H1 (cell line): ENCODE measurements around the gene S100A11. TPM values are rescaled to one million over a fixed set of nuclear protein-coding genes. Genes with fewer than 3 reads are reported as not detected.

Experiments used
- CTCF ChIA-PET: fragments of 300-600 bp; sonication (Branson Sonifier 250); formaldehyde crosslinking; loops from one replicate; lab custom pipeline; 2021; ENCODE audit not compliant: partially characterized antibody; lab: Charles Lee
- POLR2A ChIA-PET: fragments of 300-600 bp; sonication (Branson Sonifier 250); formaldehyde crosslinking; loops from one replicate; lab custom pipeline; 2021; ENCODE audit warnings: inconsistent platforms; ENCODE audit not compliant: partially characterized antibody; lab: Charles Lee
- DNase-seq, 2 experiments: peaks; one replicate each; pipeline versions ENCODE4 v3.0.0 to v3.0.0-alpha.2; 2010 to 2022; ENCODE audit warnings: low spot score in 2 of 2, low read depth in 1 of 2, mixed read lengths in 1 of 2
- FAIRE-seq: peaks from 2 replicates; lab custom pipeline; 2011; peaks lifted over from hg19 to GRCh38; lab: Jason Lieb, UNC
- H2AFZ ChIP-seq: 2 replicates; pipeline ENCODE4 v1.8.1; 2012; ENCODE audit warnings: low read length, inconsistent platforms
- H2AK5ac ChIP-seq: 2 replicates; pipeline ENCODE4 v1.6.1; 2013; ENCODE audit warnings: low read depth, low read length
- H2BK120ac ChIP-seq: replicated peaks from 2 replicates; pipeline ENCODE3; 2013; ENCODE audit warnings: low read depth, low read length, inconsistent platforms
- H2BK12ac ChIP-seq: 2 replicates; pipeline ENCODE4 v1.6.1; 2013; ENCODE audit warnings: low read depth, low read length
- H2BK15ac ChIP-seq: 2 replicates; pipeline ENCODE4 v1.6.1; 2013; ENCODE audit warnings: low read length
- H2BK20ac ChIP-seq: 2 replicates; pipeline ENCODE4 v1.6.1; 2013; ENCODE audit warnings: low read length
- H2BK5ac ChIP-seq: 2 replicates; pipeline ENCODE4 v1.6.1; 2013; ENCODE audit warnings: low read depth, low read length
- H3K14ac ChIP-seq: 2 replicates; pipeline ENCODE4 v1.6.1; 2013; ENCODE audit warnings: inconsistent platforms; ENCODE audit not compliant: insufficient read length
- H3K18ac ChIP-seq: 2 replicates; pipeline ENCODE4 v1.6.1; 2013; ENCODE audit warnings: low read length; ENCODE audit errors: extremely low read depth
- H3K23ac ChIP-seq: 2 replicates; pipeline ENCODE4 v1.6.1; 2013; ENCODE audit warnings: inconsistent platforms; ENCODE audit not compliant: insufficient read length
- H3K23me2 ChIP-seq: 2 replicates; pipeline ENCODE4 v1.6.1; 2013; ENCODE audit warnings: low read depth, low read length
- H3K27ac ChIP-seq: 2 replicates; pipeline ENCODE4 v1.6.1; 2011; ENCODE audit warnings: low read depth, low read length, inconsistent platforms
- H3K27me3 ChIP-seq, 4 experiments: replicated peaks in 1 of 4; 1 replicate in 1 of 4; 2 replicates in 3 of 4; pipeline versions ENCODE4 v1.6.1 to v1.8.1; 2011 to 2013; ENCODE audit warnings: low read length in 3 of 4, mild to moderate bottlenecking in 3 of 4, inconsistent platforms in 2 of 4, mixed read lengths in 2 of 4, moderate library complexity in 1 of 4; ENCODE audit not compliant: control insufficient read depth in 3 of 4, insufficient read depth in 3 of 4; ENCODE audit errors: extremely low read depth in 1 of 4
- H3K36me3 ChIP-seq, 4 experiments: 2 replicates each; pipeline versions ENCODE4 v1.6.1 to v1.8.1; 2011 to 2013; ENCODE audit warnings: mild to moderate bottlenecking in 4 of 4, low read length in 3 of 4, moderate library complexity in 2 of 4, control low read depth in 1 of 4, inconsistent platforms in 1 of 4; ENCODE audit not compliant: insufficient read depth in 4 of 4, control insufficient read depth in 2 of 4
- H3K4ac ChIP-seq: replicated peaks from 2 replicates; pipeline ENCODE3; 2013; ENCODE audit warnings: low read length, low read depth, mixed read lengths, inconsistent platforms; ENCODE audit not compliant: insufficient read length
- H3K4me1 ChIP-seq, 4 experiments: replicated peaks in 1 of 4; 1 replicate in 1 of 4; 2 replicates in 3 of 4; pipeline versions ENCODE4 v1.6.1 to v1.8.1; 2011 to 2013; ENCODE audit warnings: low read length in 3 of 4, inconsistent platforms in 2 of 4, mixed read lengths in 1 of 4; ENCODE audit not compliant: insufficient read depth in 4 of 4, control insufficient read depth in 3 of 4
- H3K4me2 ChIP-seq, 2 experiments: 2 replicates each; pipeline versions ENCODE4 v1.6.1 to v1.8.1; 2011 to 2013; ENCODE audit warnings: low read depth in 2 of 2, low read length in 2 of 2, control low read depth in 1 of 2, inconsistent platforms in 1 of 2, mild to moderate bottlenecking in 1 of 2; ENCODE audit not compliant: insufficient read depth in 1 of 2
- H3K4me3 ChIP-seq, 4 experiments: fragments of 200-600, 300-600 bp in 1 of 4; sonication (generic), shearing (Covaris generic), sonication (Bioruptor Twin) in 1 of 4; 2 replicates each; pipeline versions ENCODE4 v1.5.1 to v1.8.1; 2011 to 2016; ENCODE audit warnings: low read length in 4 of 4, low read depth in 3 of 4, control low read depth in 2 of 4, inconsistent platforms in 2 of 4, mild to moderate bottlenecking in 2 of 4, mixed read lengths in 1 of 4, moderate library complexity in 1 of 4; ENCODE audit not compliant: insufficient read depth in 2 of 4; ENCODE audit errors: extremely low read depth in 1 of 4
- H3K56ac ChIP-seq: replicated peaks from 2 replicates; pipeline ENCODE3; 2013; ENCODE audit warnings: low read depth, mild to moderate bottlenecking, mixed read lengths, low read length, inconsistent platforms; ENCODE audit not compliant: insufficient read length
- H3K79me1 ChIP-seq: 2 replicates; pipeline ENCODE4 v1.6.1; 2013; ENCODE audit warnings: low read depth, low read length, control low read depth
- H3K79me2 ChIP-seq, 2 experiments: 2 replicates each; pipeline versions ENCODE4 v1.6.1 to v1.8.1; 2012 to 2013; ENCODE audit warnings: low read length in 2 of 2, mild to moderate bottlenecking in 2 of 2, inconsistent platforms in 1 of 2; ENCODE audit not compliant: insufficient read depth in 2 of 2, control insufficient read depth in 1 of 2
- H3K9ac ChIP-seq, 4 experiments: replicated peaks in 1 of 4; 1 replicate in 1 of 4; 2 replicates in 3 of 4; pipeline versions ENCODE4 v1.6.1 to v1.8.1; 2011 to 2013; ENCODE audit warnings: low read depth in 3 of 4, low read length in 3 of 4, control low read depth in 2 of 4, mild to moderate bottlenecking in 2 of 4, moderate library complexity in 2 of 4, inconsistent platforms in 1 of 4; ENCODE audit errors: extremely low read depth in 1 of 4
- H3K9me3 ChIP-seq, 2 experiments: 2 replicates each; pipeline versions ENCODE4 v1.6.1 to v1.8.1; 2012 to 2013; ENCODE audit warnings: mild to moderate bottlenecking in 2 of 2, moderate library complexity in 2 of 2, control low read depth in 1 of 2, inconsistent platforms in 1 of 2, low read depth in 1 of 2, low read length in 1 of 2, mixed read lengths in 1 of 2; ENCODE audit not compliant: insufficient read depth in 2 of 2
- H4K20me1 ChIP-seq, 2 experiments: replicated peaks in 1 of 2; 2 replicates each; pipeline versions ENCODE3 to v1.8.1; 2011 to 2013; ENCODE audit warnings: inconsistent platforms in 2 of 2, low read length in 2 of 2, mild to moderate bottlenecking in 1 of 2; ENCODE audit not compliant: insufficient read depth in 2 of 2, control insufficient read depth in 1 of 2
- H4K5ac ChIP-seq: 2 replicates; pipeline ENCODE4 v1.6.1; 2013; ENCODE audit warnings: low read length, low read depth, mixed read lengths, inconsistent platforms; ENCODE audit not compliant: insufficient read length
- H4K8ac ChIP-seq: 2 replicates; pipeline ENCODE4 v1.8.0; 2013; ENCODE audit warnings: mild to moderate bottlenecking, moderate library complexity, low read length, inconsistent platforms; ENCODE audit not compliant: insufficient read depth; ENCODE audit errors: extremely low read depth
- H4K91ac ChIP-seq: replicated peaks from 2 replicates; pipeline ENCODE3; 2013; ENCODE audit warnings: low read length, mixed read lengths, inconsistent platforms; ENCODE audit not compliant: insufficient read length
- CHD1 ChIP-seq: IDR thresholded peaks from 2 replicates; pipeline ENCODE4 v1.6.1; 2012; ENCODE audit warnings: low read depth, low read length, improper control_type of control experiment
- CHD2 ChIP-seq: IDR thresholded peaks from 2 replicates; pipeline ENCODE4 v1.6.1; 2012; ENCODE audit warnings: low read length, improper control_type of control experiment
- CREB1 ChIP-seq: IDR thresholded peaks from 2 replicates; pipeline ENCODE4 v1.6.1; 2012; ENCODE audit warnings: inconsistent platforms
- JUND ChIP-seq: IDR thresholded peaks from 2 replicates; pipeline ENCODE4 v1.6.1; 2011; ENCODE audit warnings: mild to moderate bottlenecking, improper control_type of control experiment, low read length
- POLR2AphosphoS5 ChIP-seq: IDR thresholded peaks from 2 replicates; pipeline ENCODE4 v1.6.1; 2011; ENCODE audit warnings: low read depth, low read length
- polyA plus RNA-seq, 7 experiments: library from polyadenylated mRNA; depleted of rRNA in 3 of 7; stranded (reverse) in 5 of 7; unstranded in 2 of 7; fragments of >200 nt in 5 of 7; fragments of 200-250 nt in 2 of 7; gene quantifications; 1 replicate in 5 of 7; 2 replicates in 1 of 7; 4 replicates in 1 of 7; pipeline versions ENCODE4 v1.2.1 to v1.2.3, GENCODE V29; 2011 to 2013; ENCODE audit warnings: missing spikeins in 2 of 7, mixed read lengths in 2 of 7
- total RNA-seq: library from RNA; stranded (reverse); fragmentation: NEBNext Ultra II Directional; extraction: Animal tissue kit (Norgen Biotek cat#: 25700); gene quantifications from 2 replicates; pipeline ENCODE4 v1.2.1, GENCODE V29; 2021
- TF ChIP-seq, protein P1 (sequence below): IDR thresholded peaks from 2 replicates; pipeline ENCODE4 v1.6.1; 2011; ENCODE audit warnings: low read length, improper control_type of control experiment
- TF ChIP-seq, protein P2 (sequence below): IDR thresholded peaks from 2 replicates; pipeline ENCODE4 v1.6.1; 2012; ENCODE audit warnings: inconsistent platforms

S100A11 gene
- total and polyA plus RNA-seq, 2 of the 8 experiments (the other 6 are each of a cell fraction or from before 2014, with no cell fraction given): 120 to 343 TPM

DNA sequence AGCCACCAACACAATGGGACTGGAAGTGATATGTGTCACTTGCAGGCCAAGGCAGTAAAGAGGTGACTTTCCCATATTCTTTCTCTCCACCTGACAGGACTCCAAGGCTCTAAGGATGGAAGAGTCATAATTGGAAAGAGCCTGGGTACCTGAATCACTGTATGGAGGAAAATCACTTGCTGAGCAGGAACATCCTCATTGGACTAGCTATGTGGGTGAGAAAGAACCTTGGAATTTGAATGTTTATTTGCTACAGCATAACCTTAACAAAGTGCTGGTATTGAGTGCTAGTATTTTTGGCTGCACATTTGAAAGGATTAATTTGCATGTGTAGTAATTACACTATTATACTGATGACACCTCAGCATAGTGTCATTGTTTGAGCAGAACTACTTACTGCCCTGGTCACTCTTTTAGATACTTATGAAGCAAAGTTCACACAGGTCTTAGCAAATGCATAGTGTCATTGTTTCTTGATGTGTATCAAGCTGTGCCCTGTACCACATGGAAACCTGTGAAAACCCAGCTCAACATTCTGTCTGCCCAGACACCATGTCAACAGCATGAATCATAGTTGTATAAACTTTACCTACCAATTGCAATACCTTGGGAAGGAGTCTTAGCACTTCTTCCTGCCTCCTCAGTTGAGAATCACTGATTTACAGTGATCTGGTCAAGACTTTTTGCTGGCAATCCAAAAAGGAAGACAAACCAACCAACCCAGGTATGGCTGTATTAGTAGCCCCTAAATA, 38.0 kb downstream of the S100A11 start:
- Histone ChIP-seq H3K79me1 (no peaks in the 10 kb centered on the region), H4K5ac (no peak overlapping the region), H2BK5ac (no peak overlapping the region), H4K20me1 (no peaks in the 10 kb centered on the region), H3K18ac (no peak overlapping the region), H3K4ac (no peak overlapping the region), H3K9me3 (no peaks in the 10 kb centered on the region), H3K9ac (no peak overlapping the region), H2BK12ac (no peak overlapping the region), H3K79me2 (no peaks in the 10 kb centered on the region), H3K4me2 (no peak overlapping the region), H2AK5ac (no peak overlapping the region), H4K8ac (no peak overlapping the region), H3K56ac (no peak overlapping the region), H2BK120ac (no peak overlapping the region), H3K23me2 (peaks cover 4% of the 10 kb centered on the region; the same call in 1 of the 2 replicates), H3K4me3 (no peak overlapping the region), H3K36me3 (no peaks in the 10 kb centered on the region), H3K23ac (no peak overlapping the region), H2BK20ac (no peak overlapping the region), H4K91ac (no peak overlapping the region), H3K27ac (no peak overlapping the region), H3K27me3 (no peaks in the 10 kb centered on the region; a peak in 2 of 7 replicates), H2BK15ac (no peak overlapping the region), H2AFZ (no peak overlapping the region), H3K4me1 (peaks cover 3 to 8% (median 7%) of the 10 kb centered on the region in 4 experiments; a peak in 5 of 7 replicates), H3K14ac (no peak overlapping the region)
- FAIRE-seq (no peak), DNase-seq (no peak)
- POLR2A ChIA-PET: interaction anchor here (0.6 to 1.9 kb wide), 2 partner anchors 26 to 29 kb away, joined by 3 to 7 read pairs; no protein-coding TSS in a partner anchor
- CTCF ChIA-PET: interaction anchor here (0.6 to 31.0 kb wide), 17 partner anchors 14 to 390 kb away, joined by 3 to 553 read pairs (median 6); no protein-coding TSS in a partner anchor
- TF ChIP-seq CHD1: no peak
- TF ChIP-seq POLR2AphosphoS5: no peak
- TF ChIP-seq CHD2: no peak
- TF ChIP-seq JUND: no peak
- TF ChIP-seq, protein P1, sequence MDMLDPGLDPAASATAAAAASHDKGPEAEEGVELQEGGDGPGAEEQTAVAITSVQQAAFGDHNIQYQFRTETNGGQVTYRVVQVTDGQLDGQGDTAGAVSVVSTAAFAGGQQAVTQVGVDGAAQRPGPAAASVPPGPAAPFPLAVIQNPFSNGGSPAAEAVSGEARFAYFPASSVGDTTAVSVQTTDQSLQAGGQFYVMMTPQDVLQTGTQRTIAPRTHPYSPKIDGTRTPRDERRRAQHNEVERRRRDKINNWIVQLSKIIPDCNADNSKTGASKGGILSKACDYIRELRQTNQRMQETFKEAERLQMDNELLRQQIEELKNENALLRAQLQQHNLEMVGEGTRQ: no peak
- TF ChIP-seq, protein P2, sequence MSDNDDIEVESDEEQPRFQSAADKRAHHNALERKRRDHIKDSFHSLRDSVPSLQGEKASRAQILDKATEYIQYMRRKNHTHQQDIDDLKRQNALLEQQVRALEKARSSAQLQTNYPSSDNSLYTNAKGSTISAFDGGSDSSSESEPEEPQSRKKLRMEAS: no peak
- no peak for TF ChIP-seq CREB1
